IMR-90 (cell line): ENCODE data around the gene E4F1. TPM values are rescaled to one million over a fixed set of nuclear protein-coding genes. Genes with fewer than 3 reads are reported as not detected.
A peak's percentile ranks its signal among the peaks of the same experiment; 100 is the strongest.

ENCODE experiments used
- ATAC-seq: fragments of 200-7000 bp; cut with Tn5 transposase; 2 replicates; pipeline ENCODE4 v1.9.1; 2020; ENCODE audit warnings: low read depth, mild to moderate bottlenecking, moderate library complexity
- BruUV-seq: library from RNA; stranded (reverse); fragments of 400-500 nt; replicated peaks from 2 replicates; lab custom pipeline; 2021; lab: Mats Ljungman, UMichigan
- CTCF ChIA-PET: fragments of 300-600 bp; formaldehyde crosslinking; extraction: SDS; loops from one replicate; lab custom pipeline; 2021; ENCODE audit warnings: antibody characterized with exemption; lab: Yijun Ruan, JAX
- POLR2A ChIA-PET: fragments of 300-600 bp; sonication (Branson Sonifier 250); formaldehyde crosslinking; loops from one replicate; lab custom pipeline; 2022; ENCODE audit warnings: antibody characterized with exemption; ENCODE audit not compliant: unreplicated experiment; lab: Charles Lee
- DNase-seq: peaks from one replicate; pipeline ENCODE4 v3.0.0; 2013
- H2AFZ ChIP-seq: replicated peaks from 2 replicates; pipeline ENCODE3; 2013; ENCODE audit warnings: low read length, mild to moderate bottlenecking; ENCODE audit not compliant: poor library complexity
- H2AK5ac ChIP-seq: 2 replicates; pipeline ENCODE4 v1.6.1; 2013; ENCODE audit warnings: low read depth, low read length, inconsistent platforms
- H2AK9ac ChIP-seq: replicated peaks from 2 replicates; pipeline ENCODE3; 2013; ENCODE audit warnings: mild to moderate bottlenecking, low read depth, low read length, moderate library complexity; ENCODE audit not compliant: poor library complexity
- H2BK120ac ChIP-seq: 2 replicates; pipeline ENCODE4 v1.6.1; 2013; ENCODE audit warnings: low read depth, low read length, inconsistent platforms
- H2BK15ac ChIP-seq: 3 replicates; pipeline ENCODE4 v1.6.1; 2013; ENCODE audit warnings: low read depth, low read length, inconsistent platforms
- H2BK20ac ChIP-seq: 2 replicates; pipeline ENCODE4 v1.6.1; 2013; ENCODE audit warnings: low read depth, mild to moderate bottlenecking, inconsistent platforms, low read length, moderate library complexity
- H2BK5ac ChIP-seq: 2 replicates; pipeline ENCODE4 v1.6.1; 2013; ENCODE audit warnings: mild to moderate bottlenecking, low read depth, low read length, inconsistent platforms; ENCODE audit not compliant: poor library complexity, severe bottlenecking
- H3K14ac ChIP-seq: replicated peaks from 2 replicates; pipeline ENCODE4 v1.6.1; 2013; ENCODE audit warnings: low read depth, low read length, inconsistent platforms
- H3K18ac ChIP-seq: 2 replicates; pipeline ENCODE4 v1.6.1; 2013; ENCODE audit warnings: low read depth, low read length, control low read depth
- H3K23ac ChIP-seq: 2 replicates; pipeline ENCODE4 v1.6.1; 2013; ENCODE audit warnings: low read depth, low read length, inconsistent platforms
- H3K27ac ChIP-seq: 2 replicates; pipeline ENCODE4 v1.5.1; 2013; ENCODE audit warnings: mild to moderate bottlenecking, control low read depth, low read length; ENCODE audit not compliant: insufficient read depth
- H3K27me3 ChIP-seq: 2 replicates; pipeline ENCODE4 v1.6.1; 2013; ENCODE audit warnings: low read length; ENCODE audit not compliant: control insufficient read depth, insufficient read depth
- H3K36me3 ChIP-seq: 2 replicates; pipeline ENCODE4 v1.6.1; 2013; ENCODE audit warnings: low read length, mixed read lengths; ENCODE audit not compliant: control insufficient read depth, insufficient read depth
- H3K4ac ChIP-seq: 2 replicates; pipeline ENCODE4 v1.6.1; 2013; ENCODE audit warnings: low read depth, low read length, inconsistent platforms
- H3K4me1 ChIP-seq: 2 replicates; pipeline ENCODE4 v1.6.1; 2013; ENCODE audit warnings: low read length, mixed read lengths; ENCODE audit not compliant: control insufficient read depth, insufficient read depth
- H3K4me2 ChIP-seq: 2 replicates; pipeline ENCODE4 v1.6.1; 2013; ENCODE audit warnings: low read depth, mild to moderate bottlenecking, control low read depth, low read length, moderate library complexity
- H3K4me3 ChIP-seq: 2 replicates; pipeline ENCODE4 v1.5.1; 2013; ENCODE audit warnings: low read depth, mild to moderate bottlenecking, control low read depth, low read length, moderate library complexity; ENCODE audit not compliant: insufficient read depth
- H3K56ac ChIP-seq: 2 replicates; pipeline ENCODE4 v1.6.1; 2013; ENCODE audit warnings: low read length, inconsistent platforms; ENCODE audit not compliant: insufficient read depth; ENCODE audit errors: extremely low read depth
- H3K79me1 ChIP-seq, 2 experiments: 2 replicates each; pipeline ENCODE4 v1.6.1; 2013; ENCODE audit warnings: low read length in 2 of 2, inconsistent platforms in 1 of 2, low read depth in 1 of 2
- H3K9ac ChIP-seq: 2 replicates; pipeline ENCODE4 v1.6.1; 2013; ENCODE audit warnings: low read depth, low read length, control low read depth
- H3K9me1 ChIP-seq: 2 replicates; pipeline ENCODE4 v1.6.1; 2013; ENCODE audit warnings: low read length, inconsistent platforms; ENCODE audit not compliant: insufficient read depth
- H3K9me3 ChIP-seq: 2 replicates; pipeline ENCODE4 v1.6.1; 2013; ENCODE audit warnings: low read length; ENCODE audit not compliant: control insufficient read depth, insufficient read depth
- H4K20me1 ChIP-seq: 2 replicates; pipeline ENCODE4 v1.6.1; 2013; ENCODE audit warnings: low read length, inconsistent platforms; ENCODE audit not compliant: insufficient read depth
- H4K5ac ChIP-seq: 2 replicates; pipeline ENCODE4 v1.6.1; 2013; ENCODE audit warnings: mild to moderate bottlenecking, low read depth, low read length, control low read depth
- H4K8ac ChIP-seq, 2 experiments: 2 replicates each; pipeline ENCODE4 v1.6.1; 2013; ENCODE audit warnings: low read depth in 2 of 2, low read length in 2 of 2, control low read depth in 1 of 2, inconsistent platforms in 1 of 2
- H4K91ac ChIP-seq: 2 replicates; pipeline ENCODE4 v1.6.1; 2013; ENCODE audit warnings: low read depth, low read length, inconsistent platforms; ENCODE audit not compliant: insufficient read depth
- CEBPB ChIP-seq: IDR thresholded peaks from 2 replicates; pipeline ENCODE4 v1.6.1; 2012; ENCODE audit warnings: low read depth, low read length, improper control_type of control experiment
- CHD1 ChIP-seq: IDR thresholded peaks from 2 replicates; pipeline ENCODE4 v1.6.1; 2012; ENCODE audit warnings: low read depth, low read length, improper control_type of control experiment
- FOS ChIP-seq: fragments of 150-350 bp; IDR thresholded peaks from 2 replicates; pipeline ENCODE4 v1.6.1; 2016; ENCODE audit warnings: low read depth, low read length
- MAFK ChIP-seq: IDR thresholded peaks from 2 replicates; pipeline ENCODE4 v1.6.1; 2012; ENCODE audit warnings: low read depth, low read length, improper control_type of control experiment
- MAZ ChIP-seq: IDR thresholded peaks from 2 replicates; pipeline ENCODE4 v1.6.1; 2012; ENCODE audit warnings: low read depth, mild to moderate bottlenecking, low read length, improper control_type of control experiment, moderate library complexity, borderline replicate concordance
- MXI1 ChIP-seq: IDR thresholded peaks from 2 replicates; pipeline ENCODE4 v1.6.1; 2012; ENCODE audit warnings: low read depth, mild to moderate bottlenecking, low read length, moderate library complexity, borderline replicate concordance
- RAD21 ChIP-seq: IDR thresholded peaks from 2 replicates; pipeline ENCODE4 v1.6.1; 2012; ENCODE audit warnings: low read length, improper control_type of control experiment
- RCOR1 ChIP-seq: IDR thresholded peaks from 2 replicates; pipeline ENCODE4 v1.6.1; 2012; ENCODE audit warnings: mild to moderate bottlenecking, low read length, improper control_type of control experiment; ENCODE audit not compliant: insufficient replicate concordance
- RFX5 ChIP-seq: IDR thresholded peaks from 2 replicates; pipeline ENCODE4 v1.8.0; 2012; ENCODE audit warnings: low read depth, mild to moderate bottlenecking, low read length, moderate library complexity
- USF2 ChIP-seq: fragments of 150-350 bp; IDR thresholded peaks from 2 replicates; pipeline ENCODE4 v1.6.1; 2017; ENCODE audit warnings: mild to moderate bottlenecking, antibody characterized with exemption, low read length, low read depth
- WGBS, 2 experiments: methylation state at CpG; one replicate each; pipeline versions ENCODE4 v1.1.5 to v1.1.7; 2013; ENCODE audit warnings: missing lambda C conversion rate in 2 of 2; ENCODE audit not compliant: insufficient read length in 1 of 2; ENCODE audit errors: extremely low coverage in 2 of 2; 5-methylcytosine and 5-hydroxymethylcytosine counted together
- dilution Hi-C: fragments of 300-500 bp; cut with HindIII; formaldehyde crosslinking; loops from one replicate; pipeline ENCODE4 v1.14.3; 2018; ENCODE audit warnings: low sequenced_read_pairs; ENCODE audit not compliant: unreplicated experiment
- in situ Hi-C: fragments of 300-500 bp; cut with MboI; formaldehyde crosslinking; loops from 3 replicates; pipeline ENCODE4 v1.14.3; 2019; ENCODE audit warnings: low sequenced_read_pairs, inconsistent platforms, mixed read lengths
- intact Hi-C: fragments of 100-400 bp; cut with micrococcal nuclease; formaldehyde crosslinking; loops from 2 replicates; pipeline ENCODE4 v1.10.0; 2022
- polyA plus RNA-seq, 3 experiments: library from polyadenylated mRNA; depleted of rRNA; stranded (reverse); fragments of >200 nt; gene quantifications; 2 replicates each; pipeline ENCODE4 v1.2.3, GENCODE V29; 2012; ENCODE audit warnings: low replicate concordance in 1 of 3
- total RNA-seq: library from RNA; depleted of rRNA; stranded (reverse); fragments of >200 nt; gene quantifications from 2 replicates; pipeline ENCODE4 v1.2.3, GENCODE V29; 2012
- TF ChIP-seq, protein P1 (sequence below): conservative IDR thresholded peaks from 2 replicates; pipeline ENCODE4 v1.5.1; 2012; ENCODE audit warnings: mild to moderate bottlenecking, low read depth, low read length, improper control_type of control experiment

Gene E4F1
- total and polyA plus RNA-seq, 2 of the 4 experiments (the other 2 are of a cell fraction) = 13.1 to 33.0 TPM

DNA sequence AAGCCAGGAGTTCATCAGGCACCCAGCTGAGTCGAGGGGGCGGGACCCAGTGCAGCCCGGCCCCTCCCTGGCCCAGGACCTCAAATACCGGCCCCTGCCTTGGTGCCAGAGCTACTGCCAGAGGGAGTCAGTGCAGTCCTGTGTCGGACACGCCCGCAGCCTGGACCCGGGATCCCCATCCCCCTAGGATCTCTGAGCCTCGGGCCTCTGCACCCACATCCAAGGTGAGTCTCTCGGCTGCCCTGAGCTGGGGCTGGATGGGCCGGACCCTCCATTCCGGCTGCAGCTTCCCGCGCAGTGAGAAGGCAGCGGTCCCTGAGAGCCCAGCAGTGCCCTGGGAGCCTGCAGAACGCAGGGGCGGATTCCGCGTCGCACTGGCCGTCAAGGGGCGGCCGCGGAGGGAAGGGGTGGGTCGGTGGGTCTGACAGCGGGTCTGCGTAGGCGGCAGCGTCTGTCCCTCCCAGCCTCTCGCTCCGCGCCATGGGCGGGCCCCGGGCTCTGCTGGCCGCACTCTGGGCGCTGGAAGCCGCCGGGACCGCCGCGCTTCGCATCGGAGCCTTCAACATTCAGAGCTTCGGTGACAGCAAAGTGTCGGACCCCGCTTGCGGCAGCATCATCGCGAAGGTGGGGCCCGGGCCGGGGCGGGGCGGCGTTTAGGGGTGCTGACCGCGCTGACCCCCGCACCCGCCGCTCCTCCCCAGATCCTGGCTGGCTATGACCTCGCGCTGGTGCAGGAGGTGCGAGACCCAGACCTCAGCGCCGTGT lies 13.1 kb downstream of the E4F1 start, which contains the start of gene DNASE1L2:
Gene DNASE1L2 (plus strand): TSS at position 108 of the 765 bp plus-strand sequence. CDS start 373 bp downstream, at position 481.
- WGBS, 2 experiments = 9% methylated on average over 48 of the region's 64 CpGs; no CpG with 5 or more reads in 1 of the 2 experiments
- Histone ChIP-seq H2AK5ac (no peak within 1 kb of the TSS), H2AK9ac (peak within 1 kb of the TSS; percentile 65), H2BK120ac (no peak within 1 kb of the TSS), H3K18ac (no peak within 1 kb of the TSS), H3K36me3 (peaks cover 41% of the 10 kb centered on the region), H3K27ac (no peak within 1 kb of the TSS), H4K20me1 (peaks cover 14% of the 10 kb centered on the region), H3K79me1 (no peaks in the 10 kb centered on the region), H2BK15ac (no peak within 1 kb of the TSS), H3K4me2 (peak within 1 kb of the TSS; percentile 68), H3K23ac (no peak within 1 kb of the TSS), H3K14ac (no peak within 1 kb of the TSS), H2AFZ (peak within 1 kb of the TSS; percentile 81), H3K4ac (no peak within 1 kb of the TSS), H3K9me3 (no peaks in the 10 kb centered on the region), H4K5ac (no peak within 1 kb of the TSS), H3K9me1 (no peaks in the 10 kb centered on the region), H4K8ac (no peak within 1 kb of the TSS), H4K91ac (no peak within 1 kb of the TSS), H3K9ac (no peak within 1 kb of the TSS), H3K4me1 (peaks cover 5% of the 10 kb centered on the region; the same call in 1 of the 2 replicates), H3K27me3 (peaks cover 9% of the 10 kb centered on the region), H3K56ac (no peak within 1 kb of the TSS), H3K4me3 (peak within 1 kb of the TSS; percentile 6), H2BK20ac (no peak within 1 kb of the TSS), H2BK5ac (no peak within 1 kb of the TSS)
- DNase-seq (no peak), ATAC-seq (peak; percentile 66)
- ChIA-PET POLR2A (no interaction called here), CTCF (interaction anchor here (0.6 to 1.2 kb wide), 2 partner anchors 11 to 85 kb away, joined by 3 to 4 read pairs; no protein-coding TSS in a partner anchor)
- intact Hi-C loops (no loop called here), in situ Hi-C loops (no loop called here), dilution Hi-C loops (no loop called here)
- no TSS peak for BruUV-seq
- TF ChIP-seq RFX5 = no peak
- no peak for TF ChIP-seq USF2
- no peak for TF ChIP-seq MXI1
- TF ChIP-seq CHD1 = no peak
- no peak for TF ChIP-seq CEBPB
- TF ChIP-seq FOS = no peak
- no peak for TF ChIP-seq RCOR1
- no peak for TF ChIP-seq MAFK
- TF ChIP-seq, protein P1, sequence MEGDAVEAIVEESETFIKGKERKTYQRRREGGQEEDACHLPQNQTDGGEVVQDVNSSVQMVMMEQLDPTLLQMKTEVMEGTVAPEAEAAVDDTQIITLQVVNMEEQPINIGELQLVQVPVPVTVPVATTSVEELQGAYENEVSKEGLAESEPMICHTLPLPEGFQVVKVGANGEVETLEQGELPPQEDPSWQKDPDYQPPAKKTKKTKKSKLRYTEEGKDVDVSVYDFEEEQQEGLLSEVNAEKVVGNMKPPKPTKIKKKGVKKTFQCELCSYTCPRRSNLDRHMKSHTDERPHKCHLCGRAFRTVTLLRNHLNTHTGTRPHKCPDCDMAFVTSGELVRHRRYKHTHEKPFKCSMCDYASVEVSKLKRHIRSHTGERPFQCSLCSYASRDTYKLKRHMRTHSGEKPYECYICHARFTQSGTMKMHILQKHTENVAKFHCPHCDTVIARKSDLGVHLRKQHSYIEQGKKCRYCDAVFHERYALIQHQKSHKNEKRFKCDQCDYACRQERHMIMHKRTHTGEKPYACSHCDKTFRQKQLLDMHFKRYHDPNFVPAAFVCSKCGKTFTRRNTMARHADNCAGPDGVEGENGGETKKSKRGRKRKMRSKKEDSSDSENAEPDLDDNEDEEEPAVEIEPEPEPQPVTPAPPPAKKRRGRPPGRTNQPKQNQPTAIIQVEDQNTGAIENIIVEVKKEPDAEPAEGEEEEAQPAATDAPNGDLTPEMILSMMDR = no peak
- TF ChIP-seq RAD21 = no peak
- TF ChIP-seq MAZ = no peak
